HG02763 (cell line): ENCODE data around the gene KLF16.
A peak's percentile ranks its signal among the peaks of the same experiment; 100 is the strongest.
"Not testable (repeated sequence)": the region's sequence is repeated elsewhere in the genome, so short reads cannot be mapped to it uniquely, and the experiment has no call there.

Experiments
- ATAC-seq: cut with Tn5 transposase; IDR thresholded peaks from one replicate; pipeline ENCODE4 v1.9.1; 2021; ENCODE audit warnings: mild to moderate bottlenecking, moderate library complexity; ENCODE audit not compliant: unreplicated experiment

The KLF16 gene

GRCh38 chr19:1863328-1863637 lies at the start of gene KLF16:
KLF16 (minus strand) TSS chr19:1863579; CDS start chr19:1863497, 82 bp downstream.
- no peak for ATAC-seq

- no peak for ATAC-seq
Observed at GRCh38 chr19:1912760-1913505, 49.6 kb upstream of the KLF16 start.

- ATAC-seq = no peak
Observed at GRCh38 chr19:1911995-1912394, 48.6 kb upstream of the KLF16 start.

GRCh38 chr19:1911098-1911497 lies 47.7 kb upstream of the KLF16 start:
- no peak for ATAC-seq

- ATAC-seq = no peak
Observed at GRCh38 chr19:1910177-1910576, 46.8 kb upstream of the KLF16 start.

- no peak for ATAC-seq
Observed at GRCh38 chr19:1909761-1910080, 46.3 kb upstream of the KLF16 start.

GRCh38 chr19:1908364-1908678 lies 44.9 kb upstream of the KLF16 start:
- no peak for ATAC-seq

GRCh38 chr19:1907563-1908363 lies 44.4 kb upstream of the KLF16 start:
- no peak for ATAC-seq

GRCh38 chr19:1906985-1907562 lies 43.7 kb upstream of the KLF16 start:
- ATAC-seq = no peak

GRCh38 chr19:1905863-1906375 lies 42.5 kb upstream of the KLF16 start:
- ATAC-seq = no peak

- peak; percentile 82 for ATAC-seq
Observed at GRCh38 chr19:1905110-1905862, 41.9 kb upstream of the KLF16 start, which contains the start of the genes ADAT3 and SCAMP4. ADAT3 (plus strand) TSS chr19:1905399; CDS start chr19:1912048, 6,649 bp downstream. SCAMP4 (plus strand) TSS chr19:1905399; CDS start chr19:1915020, 9,621 bp downstream.

GRCh38 chr19:1904860-1905109 lies 41.4 kb upstream of the KLF16 start:
- no peak for ATAC-seq

GRCh38 chr19:1902923-1903322 lies 39.5 kb upstream of the KLF16 start:
- ATAC-seq = no peak

- no peak for ATAC-seq
Observed at GRCh38 chr19:1901940-1902404, 38.6 kb upstream of the KLF16 start.

GRCh38 chr19:1896508-1896907 lies 33.1 kb upstream of the KLF16 start:
- no peak for ATAC-seq

GRCh38 chr19:1893791-1894190 lies 30.4 kb upstream of the KLF16 start:
- no peak for ATAC-seq

- ATAC-seq = no peak
Observed at GRCh38 chr19:1889907-1890306, 26.5 kb upstream of the KLF16 start.

- ATAC-seq = no peak
Observed at GRCh38 chr19:1888385-1888784, 25.0 kb upstream of the KLF16 start.

GRCh38 chr19:1886360-1886759 lies 23.0 kb upstream of the KLF16 start:
- ATAC-seq = not testable (repeated sequence)

- peak; percentile 79 for ATAC-seq
Observed at GRCh38 chr19:1885398-1886119, 22.2 kb upstream of the KLF16 start, which contains the start of gene ABHD17A. ABHD17A (minus strand) TSS chr19:1885496; CDS start chr19:1881566, 3,930 bp downstream.
